GM12864 (cell line): Measurements from ENCODE around the gene CADM2.
"Not testable (repeated sequence)": the region's sequence is repeated elsewhere in the genome, so short reads cannot be mapped to it uniquely, and the experiment has no call there.

Experiments used
- DNase-seq: peaks from one replicate; pipeline ENCODE4 v3.0.0-alpha.2; 2011; ENCODE audit warnings: low read depth
- H3K4me3 ChIP-seq: 2 replicates; pipeline ENCODE4 v1.5.1; 2011; ENCODE audit warnings: mild to moderate bottlenecking, low read depth, low read length, control low read depth
- CTCF ChIP-seq: IDR thresholded peaks from 2 replicates; pipeline ENCODE4 v1.5.1; 2011; ENCODE audit warnings: low read depth, mild to moderate bottlenecking, moderate library complexity, low read length, control low read depth, inconsistent platforms; ENCODE audit errors: missing control alignments

The CADM2 gene

DNA sequence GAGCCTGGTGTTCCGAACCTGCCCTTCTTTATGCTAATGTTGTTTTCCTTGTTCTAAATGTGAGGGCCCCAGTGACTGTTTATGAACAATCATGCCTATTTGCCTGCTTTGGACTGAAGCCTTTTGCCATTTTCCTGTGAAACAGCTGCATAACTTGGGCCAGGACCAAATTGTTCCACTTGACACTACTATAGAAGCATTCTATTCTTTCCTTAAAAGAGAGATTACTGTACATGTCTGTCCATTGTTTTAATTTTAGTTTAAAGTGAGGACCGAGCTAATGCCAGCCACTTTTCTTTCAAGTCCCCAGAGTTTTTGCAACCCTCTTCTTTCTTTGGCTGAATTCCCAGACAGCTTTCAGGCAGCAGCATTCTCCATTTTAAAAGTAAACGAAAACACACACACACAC, 980.3 kb downstream of the CADM2 start:
- no peak overlapping the region for H3K4me3 ChIP-seq
- no peak for TF ChIP-seq CTCF
- DNase-seq: no peak

DNA sequence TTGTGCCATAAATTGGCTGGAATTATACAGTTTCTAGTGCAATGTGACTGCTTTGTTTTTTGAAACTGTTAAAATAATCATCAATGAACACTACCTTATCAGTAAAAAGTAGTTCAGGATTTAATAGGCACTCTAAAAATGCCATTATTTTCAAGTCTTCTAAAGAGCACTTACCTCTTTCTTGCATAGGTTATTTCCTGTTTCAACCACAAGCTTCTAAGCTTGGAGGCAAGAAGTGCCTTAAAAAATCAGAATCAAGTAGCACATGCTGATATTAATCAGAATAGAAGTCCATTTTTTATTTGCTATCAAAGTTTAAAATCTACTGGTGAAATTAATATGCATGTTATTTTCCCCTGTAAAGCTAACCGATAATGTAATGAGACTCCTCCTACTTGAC, 991.6 kb downstream of the CADM2 start:
- DNase-seq: no peak
- TF ChIP-seq CTCF: no peak
- H3K4me3 ChIP-seq: no peak overlapping the region

- DNase-seq: no peak
- H3K4me3 ChIP-seq: no peak overlapping the region
- no peak for TF ChIP-seq CTCF
These were observed 1002.0 kb downstream of the CADM2 start for GRCh38 chr3:85960793-85961192.

DNA sequence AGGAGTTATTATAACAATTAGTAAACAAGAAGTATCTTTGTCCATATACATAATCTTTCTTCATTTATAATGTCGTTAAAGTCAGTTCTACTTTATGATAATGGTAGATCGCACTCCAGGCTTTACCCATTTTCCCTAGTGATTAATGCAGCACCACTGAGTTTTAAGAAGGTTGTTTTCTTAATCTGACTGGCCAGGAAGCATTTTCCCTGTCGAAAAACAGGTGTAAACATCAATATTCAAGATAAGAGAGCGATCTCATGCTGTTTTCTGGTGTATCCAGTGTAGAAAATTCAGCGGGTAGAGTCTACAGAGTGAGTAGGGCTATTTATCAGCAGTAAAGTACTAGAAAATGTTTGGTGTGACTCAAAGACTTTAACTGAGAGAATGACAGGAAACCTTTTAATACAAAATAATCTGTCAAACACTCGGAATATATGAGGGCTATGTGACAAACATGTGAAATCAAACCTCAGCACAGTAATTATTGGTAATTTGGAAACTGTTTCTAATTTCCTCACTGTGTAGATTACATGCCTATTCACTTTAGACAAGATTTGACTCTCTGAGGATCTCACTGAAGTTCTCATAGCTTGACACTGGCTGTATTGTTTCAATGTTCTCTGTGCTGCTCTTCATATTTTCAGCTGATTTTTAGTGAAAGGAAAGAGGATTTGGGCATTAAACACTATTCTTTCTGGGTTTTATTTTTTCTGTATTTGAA, 1019.0 kb downstream of the CADM2 start:
- TF ChIP-seq CTCF: no peak
- H3K4me3 ChIP-seq: no peak overlapping the region
- DNase-seq: no peak

GRCh38 chr3:85979034-85979433, 1020.2 kb downstream of the CADM2 start:
- H3K4me3 ChIP-seq: no peak overlapping the region
- DNase-seq: no peak
- TF ChIP-seq CTCF: no peak

DNA sequence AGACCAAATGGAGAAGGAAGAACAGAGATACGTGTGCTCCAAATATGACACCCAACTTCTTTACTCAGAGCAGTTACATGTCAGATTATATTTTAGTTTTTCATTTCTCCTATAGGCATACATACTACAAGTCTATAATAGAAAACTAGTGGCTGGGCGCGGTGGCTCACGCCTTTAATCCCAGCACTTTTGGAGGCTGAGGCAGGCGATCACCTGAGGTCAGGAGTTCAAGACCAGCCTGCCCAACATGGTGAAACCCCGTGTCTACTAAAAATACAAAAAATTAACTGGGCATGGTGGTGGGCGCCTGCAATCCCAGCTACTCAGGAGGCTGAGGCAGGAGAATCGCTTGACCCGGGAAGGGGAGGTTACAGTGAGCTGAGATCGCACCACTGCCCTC, 1030.8 kb downstream of the CADM2 start:
- DNase-seq, H3K4me3 ChIP-seq: not testable (repeated sequence)

- H3K4me3 ChIP-seq: no peak overlapping the region
- no peak for TF ChIP-seq CTCF
- no peak for DNase-seq
These were observed 1070.8 kb downstream of the CADM2 start for GRCh38 chr3:86029590-86029989.
